Measurements from ENCODE around the gene F11R.
"Not testable (repeated sequence)": the region's sequence is repeated elsewhere in the genome, so short reads cannot be mapped to it uniquely, and the experiment has no call there.

The F11R gene

DNA sequence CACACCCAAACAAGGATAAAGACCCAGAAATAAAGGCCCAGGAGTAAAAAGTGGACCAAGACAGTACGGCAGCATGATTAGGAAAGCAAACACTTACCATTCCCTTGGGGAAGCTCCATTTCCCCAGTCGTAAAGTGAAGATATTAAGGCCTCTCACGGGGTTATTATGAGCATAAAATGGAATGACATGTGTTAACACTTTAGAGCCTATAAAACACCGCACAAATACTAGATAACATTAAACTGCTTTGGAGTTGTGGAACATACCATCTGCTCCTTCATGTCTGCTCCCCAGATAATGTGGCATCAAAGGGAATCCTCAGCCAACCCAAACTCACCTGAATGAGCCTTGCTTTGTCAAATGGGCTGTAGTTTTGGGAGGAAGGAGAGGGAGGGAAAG, 57.4 kb downstream of the F11R start:
- DNase-seq (ENCODE audit: low spot score), result no peak

DNA sequence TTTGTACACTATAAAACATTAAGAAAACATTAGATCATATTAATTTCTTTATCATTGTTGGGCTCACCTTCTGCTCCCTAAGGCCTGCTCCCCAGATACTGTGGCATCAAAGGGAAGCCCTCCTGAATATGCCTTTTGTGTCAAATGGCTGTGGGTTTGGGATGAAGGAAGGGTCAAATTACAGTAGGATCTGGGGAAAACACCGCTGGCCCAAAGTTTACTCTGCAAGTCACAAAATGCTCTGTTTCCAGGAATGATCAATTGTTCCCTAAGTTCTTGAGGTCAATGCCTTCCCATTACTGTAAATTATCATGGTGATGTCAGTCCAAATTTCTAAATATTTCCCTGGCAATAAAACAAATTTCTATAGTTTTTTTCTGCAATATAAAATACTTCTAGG, 59.5 kb downstream of the F11R start:
- no peak for DNase-seq (ENCODE audit: low spot score)

DNA sequence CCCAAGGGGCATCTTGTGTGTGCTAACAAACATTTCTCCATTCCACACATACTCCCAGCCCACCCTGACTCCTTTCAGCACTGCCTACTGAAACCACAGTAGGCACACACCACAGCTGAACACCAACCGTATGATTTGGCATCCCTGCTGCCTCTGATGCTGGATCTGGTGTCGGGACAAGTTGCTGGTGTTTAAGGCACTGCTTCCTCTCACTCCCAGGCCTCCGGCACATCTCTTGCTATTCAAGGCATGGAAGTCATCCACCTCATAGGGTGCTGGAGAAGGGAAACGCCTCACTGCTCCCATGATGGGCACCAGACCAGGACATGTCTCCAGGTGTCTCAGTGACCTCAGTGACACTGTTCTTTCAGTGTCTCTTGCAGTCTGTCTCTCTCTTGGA, 64.0 kb downstream of the F11R start:
- no peak for DNase-seq (ENCODE audit: low spot score)

DNA sequence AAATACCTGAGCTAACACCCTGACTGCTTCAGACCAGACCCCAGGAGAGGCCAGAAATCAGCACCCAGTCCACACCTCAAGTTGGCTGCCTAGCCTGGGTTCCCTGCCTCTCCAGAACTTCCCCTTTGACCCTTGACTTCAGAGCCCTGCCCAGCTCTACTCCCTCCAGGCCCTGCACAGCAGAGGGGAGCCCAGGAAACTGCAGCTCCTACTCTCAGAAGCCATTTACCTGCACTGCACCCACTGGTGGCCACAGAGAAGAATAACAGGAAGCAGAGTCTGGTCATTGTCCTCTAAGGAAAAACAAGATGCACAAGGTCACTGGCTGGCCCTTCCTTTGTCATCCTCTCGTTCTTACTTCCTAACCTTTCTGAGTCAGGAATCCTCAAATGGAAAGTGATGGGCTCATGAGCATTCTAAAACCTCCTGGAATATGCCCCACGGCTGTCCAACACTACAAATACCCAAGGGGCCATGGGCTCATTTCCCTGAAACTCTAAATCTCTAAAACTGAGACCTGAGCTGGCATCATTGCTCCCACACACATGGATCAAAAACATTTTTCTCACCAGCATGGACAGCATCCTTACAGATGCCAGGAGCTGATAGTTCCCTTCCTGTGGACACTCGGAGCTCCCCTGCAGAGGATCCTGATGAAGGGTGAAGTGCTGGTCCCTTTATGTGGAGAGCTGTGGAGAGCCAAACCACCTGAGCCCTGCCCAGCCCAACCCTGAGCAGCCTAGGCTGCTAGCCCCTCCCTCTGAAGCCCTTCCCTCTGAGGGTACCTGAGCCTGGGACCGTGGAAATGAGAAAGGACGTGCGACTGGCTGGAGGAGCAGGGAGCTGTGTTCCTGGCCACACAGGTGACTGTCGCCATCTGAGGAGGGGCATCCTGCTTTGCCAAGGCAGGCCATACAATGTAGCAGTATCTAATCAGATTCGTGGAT, 66.5 kb downstream of the F11R start, which contains the start of gene ITLN2:
TSS of gene ITLN2 (minus strand) at position 652 of the 947 bp plus-strand sequence. CDS start at position 584, 68 bp downstream.
- DNase-seq (ENCODE audit: low spot score), result peak; percentile 68

DNA sequence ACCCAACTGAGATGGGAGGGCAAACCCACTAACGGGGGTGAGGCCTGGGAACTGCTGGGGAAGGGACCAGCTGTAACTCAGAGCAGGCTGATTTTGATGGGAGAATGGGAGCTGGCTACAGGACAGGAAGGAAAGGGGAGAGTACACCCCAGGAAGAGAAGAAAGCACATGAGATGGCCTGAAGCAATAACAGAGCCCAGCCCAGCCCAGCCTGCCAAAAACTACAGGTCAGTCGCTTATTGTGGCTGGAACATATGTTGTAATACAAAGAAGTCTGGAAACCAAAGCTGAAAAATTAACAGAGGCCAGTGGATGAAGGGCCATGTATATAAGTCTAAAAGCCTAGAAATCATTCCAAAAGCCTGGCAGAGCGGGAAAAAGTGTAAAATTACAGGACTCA, 67.9 kb downstream of the F11R start:
- DNase-seq (ENCODE audit: low spot score), result no peak

DNA sequence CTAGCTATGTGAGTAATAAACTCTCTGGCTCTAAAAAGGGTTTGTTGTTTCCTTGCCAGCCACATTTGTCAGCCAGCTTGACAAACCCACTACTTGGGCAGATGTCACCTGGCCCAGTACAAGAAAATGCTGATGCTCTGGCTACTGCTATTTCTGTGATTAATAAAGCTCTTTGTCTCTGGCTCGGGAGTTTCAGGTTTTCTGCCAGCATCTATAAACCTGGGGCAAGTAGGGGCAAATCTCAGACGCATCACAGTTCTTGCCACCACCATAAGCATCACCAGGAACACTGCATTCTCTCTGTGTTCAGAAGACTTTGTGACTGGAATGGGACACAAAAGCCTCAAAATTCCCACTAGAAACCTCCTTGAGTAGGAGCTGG, 68.8 kb downstream of the F11R start:
- DNase-seq (ENCODE audit: low spot score), result no peak

DNA sequence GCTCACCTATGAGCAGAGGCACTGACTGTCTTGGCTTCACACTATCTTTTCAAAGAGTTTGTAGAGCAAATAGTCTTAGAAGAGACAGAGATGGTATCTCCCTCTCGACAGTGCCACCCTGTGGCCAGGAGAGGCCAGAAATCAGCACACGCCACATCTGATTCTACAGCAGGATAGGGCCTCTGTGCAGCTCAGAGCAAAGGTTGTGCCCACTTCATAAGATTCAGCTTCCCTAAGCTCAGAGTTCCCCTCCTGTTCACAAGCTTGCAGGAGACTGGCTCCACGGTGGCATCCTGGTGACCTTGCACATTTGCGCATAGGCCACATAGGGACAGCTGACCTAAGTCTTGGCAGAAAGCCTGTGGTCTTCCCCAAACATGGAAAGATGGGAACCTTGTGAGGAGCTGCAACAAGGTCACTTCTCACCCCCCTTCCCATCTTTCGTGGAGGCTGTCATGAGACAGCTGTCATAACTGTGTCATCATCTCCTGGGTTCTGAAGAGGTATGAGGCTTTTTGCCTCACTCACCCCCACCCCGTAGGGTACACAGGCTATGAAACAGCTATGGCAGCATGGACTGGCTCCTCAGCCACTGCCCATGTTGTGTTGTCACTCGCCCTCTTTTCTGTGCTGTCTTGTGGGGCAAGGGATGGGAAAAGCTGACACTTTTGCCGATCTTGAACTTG, 69.4 kb downstream of the F11R start:
- peak; percentile 39 for DNase-seq (ENCODE audit: low spot score)

DNA sequence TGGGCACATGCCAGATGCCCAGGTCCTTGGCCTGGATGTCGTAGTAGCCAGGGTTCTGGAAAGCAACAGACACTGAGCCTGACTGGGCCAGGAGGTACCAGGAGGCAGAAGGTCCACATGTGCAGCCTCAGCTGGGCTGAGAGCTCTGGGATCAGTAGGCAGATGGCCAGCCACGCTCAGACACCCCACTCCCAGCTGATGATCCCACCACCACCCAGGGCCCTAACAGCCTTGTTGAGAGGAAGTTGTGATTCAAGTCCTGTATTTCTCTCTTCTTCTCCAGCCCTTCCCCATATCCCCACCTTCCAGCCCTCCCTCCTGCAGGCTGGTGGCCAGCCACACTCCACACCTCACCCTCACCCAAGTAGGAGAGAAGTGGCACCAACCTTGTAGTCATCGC, 70.3 kb downstream of the F11R start:
- no peak for DNase-seq (ENCODE audit: low spot score)

DNA sequence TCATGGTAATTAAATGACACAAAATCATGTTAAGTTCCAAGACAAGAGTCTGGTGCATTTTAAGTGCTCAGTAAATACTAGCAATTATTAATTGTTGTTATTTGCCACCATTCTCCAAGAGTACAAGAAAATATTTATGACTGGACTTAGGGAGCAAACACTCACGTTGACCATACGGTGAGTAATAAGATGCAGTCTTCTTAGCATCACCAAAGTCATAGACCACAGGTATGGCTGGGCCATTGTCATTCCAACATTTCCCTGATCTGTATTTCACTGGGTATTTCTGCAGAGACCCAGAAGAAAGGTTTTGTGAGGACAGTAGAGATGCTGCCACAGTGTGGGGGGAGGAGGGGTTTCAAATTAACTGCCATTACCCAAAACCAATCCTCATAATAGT, 71.1 kb downstream of the F11R start:
- no peak for DNase-seq (ENCODE audit: low spot score)

DNA sequence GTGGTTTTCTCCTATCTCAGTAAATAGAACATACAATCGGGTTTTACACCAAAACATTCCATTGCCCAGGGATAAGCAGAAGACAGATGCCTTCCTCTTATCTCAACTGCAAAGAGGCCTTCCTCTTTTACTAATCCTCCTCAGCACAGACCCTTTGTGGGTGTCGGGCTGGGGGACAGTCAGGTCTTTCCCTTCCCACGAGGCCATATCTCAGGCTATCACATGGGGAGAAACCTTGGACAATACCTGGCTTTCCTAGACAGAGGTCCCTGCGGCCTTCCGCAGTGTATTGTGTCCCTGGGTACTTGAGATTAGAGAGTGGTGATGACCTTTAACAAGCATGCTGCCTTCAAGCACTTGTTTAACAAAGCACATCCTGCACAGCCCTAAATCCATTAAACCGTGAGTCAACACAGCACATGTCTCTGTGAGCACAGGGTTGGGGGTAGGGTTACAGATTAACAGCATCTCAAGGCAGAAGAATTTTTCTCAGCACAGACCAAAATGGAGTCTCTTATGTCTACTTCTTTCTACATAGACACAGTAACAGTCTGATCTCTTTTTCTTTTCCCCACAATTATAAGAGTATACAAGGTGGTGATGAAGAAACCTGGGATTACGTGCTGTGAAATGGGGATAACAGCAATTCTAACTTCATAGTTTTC, 71.6 kb downstream of the F11R start:
- DNase-seq (ENCODE audit: low spot score), result not testable (repeated sequence)

DNA sequence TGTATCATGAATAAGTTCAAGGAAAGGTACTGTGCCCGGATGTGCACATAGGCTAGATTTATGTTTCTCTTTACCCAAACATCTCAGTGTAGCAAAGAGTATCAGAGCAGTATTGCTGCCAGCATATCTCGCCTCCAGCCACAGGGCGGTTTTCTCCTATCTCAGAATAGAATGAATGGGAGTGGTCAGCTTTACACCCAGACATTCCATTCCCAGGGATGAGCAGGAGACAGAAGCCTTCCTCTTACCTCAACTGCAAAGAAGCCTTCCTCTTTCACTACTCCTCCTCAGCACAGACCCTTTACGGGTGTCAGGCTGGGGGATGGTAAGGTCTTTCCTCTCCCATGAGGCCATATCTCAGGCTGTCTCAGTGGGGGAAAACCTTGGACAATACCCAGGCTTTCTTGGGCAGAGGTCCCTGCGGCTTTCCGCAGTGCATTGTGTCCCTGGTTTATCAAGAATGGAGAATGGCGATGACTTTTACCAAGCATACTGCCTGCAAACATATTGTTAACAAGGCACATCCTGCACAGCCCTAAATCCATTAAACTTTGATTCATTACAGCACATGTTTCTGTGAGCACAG, 73.7 kb downstream of the F11R start:
- not testable (repeated sequence) for DNase-seq (ENCODE audit: low spot score)

DNA sequence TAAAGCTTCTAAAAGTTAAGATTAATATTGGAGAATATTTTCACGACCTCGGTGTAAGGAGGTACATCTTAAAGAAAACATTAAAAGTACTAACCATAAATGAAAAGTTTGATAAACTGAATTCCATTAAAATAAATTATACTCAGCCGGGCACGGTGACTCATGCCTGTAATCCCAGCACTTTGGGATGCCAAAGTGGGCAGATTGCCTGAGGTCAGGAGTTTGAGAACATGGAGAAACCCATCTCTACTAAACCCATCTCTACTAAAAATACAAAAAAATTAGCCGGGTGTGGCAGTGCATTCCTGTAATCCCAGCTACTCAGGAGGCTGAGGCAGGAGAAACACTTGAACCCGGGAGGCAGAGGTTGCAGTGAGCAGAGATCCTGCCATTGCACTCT, 75.1 kb downstream of the F11R start:
- not testable (repeated sequence) for DNase-seq (ENCODE audit: low spot score)

Data from HuH-7 (cell line).